Measurements from ENCODE around the gene LETMD1.
A peak's percentile ranks its signal among the peaks of the same experiment; 100 is the strongest.
"Not testable (repeated sequence)": the region's sequence is repeated elsewhere in the genome, so short reads cannot be mapped to it uniquely, and the experiment has no call there.

The LETMD1 gene

GRCh38 chr12:51077930-51078329, 29.8 kb downstream of the LETMD1 start:
- H3K4me3 ChIP-seq (ENCODE audit: low read depth, low read length): no peak overlapping the region
- ChIA-PET CTCF (no interaction called here), POLR2A (no interaction called here)
- DNase-seq (ENCODE audit: low read depth, low spot score): peak; percentile 12
- TF ChIP-seq, protein P1, sequence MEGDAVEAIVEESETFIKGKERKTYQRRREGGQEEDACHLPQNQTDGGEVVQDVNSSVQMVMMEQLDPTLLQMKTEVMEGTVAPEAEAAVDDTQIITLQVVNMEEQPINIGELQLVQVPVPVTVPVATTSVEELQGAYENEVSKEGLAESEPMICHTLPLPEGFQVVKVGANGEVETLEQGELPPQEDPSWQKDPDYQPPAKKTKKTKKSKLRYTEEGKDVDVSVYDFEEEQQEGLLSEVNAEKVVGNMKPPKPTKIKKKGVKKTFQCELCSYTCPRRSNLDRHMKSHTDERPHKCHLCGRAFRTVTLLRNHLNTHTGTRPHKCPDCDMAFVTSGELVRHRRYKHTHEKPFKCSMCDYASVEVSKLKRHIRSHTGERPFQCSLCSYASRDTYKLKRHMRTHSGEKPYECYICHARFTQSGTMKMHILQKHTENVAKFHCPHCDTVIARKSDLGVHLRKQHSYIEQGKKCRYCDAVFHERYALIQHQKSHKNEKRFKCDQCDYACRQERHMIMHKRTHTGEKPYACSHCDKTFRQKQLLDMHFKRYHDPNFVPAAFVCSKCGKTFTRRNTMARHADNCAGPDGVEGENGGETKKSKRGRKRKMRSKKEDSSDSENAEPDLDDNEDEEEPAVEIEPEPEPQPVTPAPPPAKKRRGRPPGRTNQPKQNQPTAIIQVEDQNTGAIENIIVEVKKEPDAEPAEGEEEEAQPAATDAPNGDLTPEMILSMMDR (IDR thresholded peaks at IDR 0.05; ENCODE audit: insufficient read depth, low read length, missing control alignments): no peak

- H3K4me3 ChIP-seq (ENCODE audit: low read depth, low read length); CTCF ChIA-PET; POLR2A ChIA-PET; DNase-seq (ENCODE audit: low read depth, low spot score): not testable (repeated sequence)
Measured at GRCh38 chr12:51078346-51078745, 30.2 kb downstream of the LETMD1 start.

DNA sequence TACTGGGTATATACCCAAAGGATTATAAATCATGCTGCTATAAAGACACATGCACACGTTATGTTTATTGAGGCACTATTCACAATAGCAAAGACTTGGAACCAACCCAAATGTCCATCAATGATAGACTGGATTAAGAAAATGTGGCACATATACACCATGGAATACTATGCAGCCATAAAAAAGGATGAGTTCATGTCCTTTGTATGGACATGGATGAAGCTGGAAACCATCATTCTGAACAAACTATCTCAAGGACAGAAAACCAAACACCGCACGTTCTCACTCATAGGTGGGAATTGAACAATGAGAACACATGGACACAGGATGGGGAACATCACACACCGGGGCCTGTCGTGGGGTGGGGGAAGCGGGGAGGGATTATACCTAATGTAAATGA, 30.7 kb downstream of the LETMD1 start:
- H3K4me3 ChIP-seq (ENCODE audit: low read depth, low read length); CTCF ChIA-PET; POLR2A ChIA-PET; DNase-seq (ENCODE audit: low read depth, low spot score): not testable (repeated sequence)

- H3K4me3 ChIP-seq (ENCODE audit: low read depth, low read length): no peak overlapping the region
- CTCF ChIA-PET: interaction anchor here (1.8 kb wide), 1 partner anchor 261 kb away, joined by 6 read pairs; no protein-coding TSS in a partner anchor
- no peak for DNase-seq (ENCODE audit: low read depth, low spot score)
- POLR2A ChIA-PET: no interaction called here
- TF ChIP-seq, protein P1 (IDR thresholded peaks at IDR 0.05; ENCODE audit: insufficient read depth, low read length, missing control alignments): no peak
Measured at GRCh38 chr12:51080136-51080535, 32.0 kb downstream of the LETMD1 start.

DNA sequence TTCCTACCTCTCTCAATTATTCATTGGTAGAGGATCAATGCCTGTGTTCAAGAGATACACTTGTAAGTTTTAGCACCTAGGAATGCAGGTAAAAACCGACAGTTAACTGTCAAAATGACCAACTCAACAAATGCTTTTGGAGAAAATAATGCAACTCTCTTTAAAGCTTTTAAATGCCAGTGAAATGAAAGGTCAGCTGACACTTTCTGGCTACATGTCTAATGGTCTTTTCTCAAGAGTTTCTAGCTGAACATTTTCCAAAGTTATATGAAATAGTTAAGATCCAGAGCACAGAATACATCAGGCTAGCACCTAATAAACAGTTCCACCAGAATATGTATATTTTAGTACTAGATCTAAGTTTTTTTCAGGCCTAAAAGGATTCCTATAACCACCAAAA, 33.3 kb downstream of the LETMD1 start:
- CTCF ChIA-PET: interaction anchor here (0.9 to 1.8 kb wide), 2 partner anchors 8 to 260 kb away, joined by 3 to 6 read pairs; no protein-coding TSS in a partner anchor
- POLR2A ChIA-PET: no interaction called here
- no peak overlapping the region for H3K4me3 ChIP-seq (ENCODE audit: low read depth, low read length)
- DNase-seq (ENCODE audit: low read depth, low spot score): no peak
- TF ChIP-seq, protein P1 (IDR thresholded peaks at IDR 0.05; ENCODE audit: insufficient read depth, low read length, missing control alignments): no peak

DNA sequence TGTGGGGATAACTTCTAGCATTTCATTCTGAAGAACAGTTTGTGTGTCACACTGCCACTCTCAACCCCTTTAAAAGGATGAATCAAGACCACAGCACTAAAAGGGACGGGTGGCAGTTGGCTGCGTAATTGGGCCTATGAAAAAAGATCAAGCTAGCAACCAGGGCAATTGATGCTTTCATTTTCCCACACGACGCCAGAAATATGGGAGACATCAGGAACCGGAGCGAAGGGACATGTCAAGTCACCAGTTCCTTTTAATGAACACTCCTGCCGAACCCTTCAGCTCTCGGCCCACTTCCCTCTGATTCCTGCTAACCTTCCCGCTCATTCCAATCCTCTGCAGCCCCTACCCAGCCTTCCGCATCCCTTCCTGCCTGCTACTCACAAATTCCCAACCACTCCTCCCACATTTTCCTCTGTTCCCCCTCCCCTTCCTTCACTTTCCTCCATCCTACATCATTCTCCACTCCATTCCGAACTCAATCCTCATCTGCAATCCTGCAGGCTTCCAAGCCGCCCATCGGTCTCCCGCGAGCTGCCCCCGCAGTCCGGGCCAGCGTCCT, 34.5 kb downstream of the LETMD1 start:
- TF ChIP-seq, protein P1 (IDR thresholded peaks at IDR 0.05; ENCODE audit: insufficient read depth, low read length, missing control alignments): no peak
- ChIA-PET CTCF (interaction anchor here (0.7 to 1.0 kb wide), 2 partner anchors 9 to 17 kb away, joined by 3 read pairs; no protein-coding TSS in a partner anchor), POLR2A (interaction anchor here (0.6 to 2.3 kb wide), 19 partner anchors 8 to 311 kb away, joined by 3 to 20 read pairs (median 4); partner anchors contain the start of genes DAZAP2, POU6F1 and SMAGP)
- H3K4me3 ChIP-seq (ENCODE audit: low read depth, low read length): peak overlapping the region; percentile 86
- DNase-seq (ENCODE audit: low read depth, low spot score): no peak

DNA sequence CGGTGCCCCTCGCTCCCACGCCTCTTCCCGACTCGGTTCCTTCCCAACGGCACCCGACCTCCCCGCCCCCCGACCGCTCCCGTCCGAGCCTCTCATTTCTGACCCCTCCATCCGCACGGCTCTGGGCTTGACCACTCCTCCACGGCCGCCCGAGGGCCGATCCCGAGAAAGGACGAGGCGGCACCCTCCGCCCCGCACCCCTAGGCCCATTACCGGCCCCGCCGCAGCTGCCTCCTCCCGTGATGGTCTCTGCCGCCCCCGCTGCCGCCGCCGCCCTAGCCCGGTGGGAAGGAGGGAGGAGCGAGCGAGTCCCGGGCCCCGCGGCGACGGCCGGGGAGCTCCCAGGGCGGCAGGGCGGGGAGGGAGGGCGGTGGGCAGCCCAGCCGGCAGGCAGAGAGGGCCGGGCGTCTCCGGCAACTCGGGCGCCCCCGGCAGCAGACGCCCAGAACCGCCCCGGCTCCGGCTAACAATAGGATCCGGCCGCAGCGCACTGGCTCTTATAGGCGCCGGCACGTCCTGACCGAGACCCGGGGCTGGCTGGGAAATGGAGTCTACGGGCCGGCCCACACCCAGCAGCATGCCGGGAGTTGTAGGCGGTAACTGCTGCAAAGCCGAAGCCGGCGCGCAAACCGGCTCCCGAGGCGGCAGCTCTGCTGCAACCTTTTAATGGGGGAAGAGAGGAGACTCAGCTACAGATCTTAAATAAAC, 35.2 kb downstream of the LETMD1 start, which contains the start of gene CSRNP2:
TSS of gene CSRNP2 (minus strand) at position 471 of the 708 bp plus-strand sequence. CDS start 7,035 bp downstream, outside the sequence.
- CTCF ChIA-PET: interaction anchor here (0.9 to 1.0 kb wide), 3 partner anchors 9 to 267 kb away, joined by 3 read pairs; no protein-coding TSS in a partner anchor
- POLR2A ChIA-PET: interaction anchor here (0.6 to 2.3 kb wide), 29 partner anchors 8 to 310 kb away, joined by 3 to 20 read pairs (median 4); partner anchors contain the start of genes DAZAP2, POU6F1 and SMAGP
- DNase-seq (ENCODE audit: low read depth, low spot score): peak; percentile 64
- H3K4me3 ChIP-seq (ENCODE audit: low read depth, low read length): peak within 1 kb of the TSS; percentile 86
- TF ChIP-seq, protein P1 (IDR thresholded peaks at IDR 0.05; ENCODE audit: insufficient read depth, low read length, missing control alignments): no peak

Data from AG04449 (cell line).